Measurements from ENCODE around the gene THSD4.
"Not testable (repeated sequence)": the region's sequence is repeated elsewhere in the genome, so short reads cannot be mapped to it uniquely, and the experiment has no call there.

THSD4 gene

DNA sequence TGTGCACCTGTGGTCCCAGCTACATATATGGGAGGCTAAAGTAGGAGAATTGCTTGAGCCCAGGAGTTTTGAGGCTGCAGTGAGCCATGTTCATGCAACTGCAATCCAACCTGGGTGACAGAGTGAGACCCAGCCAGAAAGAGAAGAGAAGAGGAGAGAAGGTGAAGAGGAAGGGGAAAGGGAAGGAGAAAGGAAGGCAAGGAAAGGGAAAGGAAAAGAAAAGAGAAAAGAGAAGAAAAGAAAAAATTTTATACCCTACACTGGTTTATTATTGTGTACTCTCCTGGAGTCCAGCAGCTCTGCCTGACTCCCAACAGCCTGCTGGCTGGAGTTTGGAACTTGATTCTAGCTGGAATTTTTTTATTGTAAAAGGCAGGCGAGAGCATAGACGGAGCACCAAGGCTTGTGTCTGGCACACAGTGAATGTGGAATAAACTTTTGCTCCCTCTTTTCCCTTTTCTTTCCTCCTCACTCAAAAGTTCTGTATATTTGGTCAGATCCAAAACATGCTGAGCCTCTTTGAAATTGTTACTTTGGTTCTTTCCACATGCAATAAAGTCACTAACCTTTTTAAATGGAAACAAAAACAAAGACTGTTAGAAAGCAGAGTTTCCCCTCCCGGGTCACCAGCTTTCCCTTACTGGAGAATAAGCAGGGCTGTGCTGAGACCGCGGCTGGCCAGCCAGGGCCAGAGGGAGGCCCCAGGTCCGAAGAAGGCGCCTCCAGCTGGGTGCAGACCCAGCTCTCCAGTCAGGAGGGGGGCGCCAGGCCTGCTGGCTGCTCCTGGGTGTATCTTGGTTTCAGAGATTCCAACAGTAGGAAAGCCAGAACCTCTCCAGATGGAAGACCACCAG is 9.9 kb downstream of the THSD4 start:
- no peak for DNase-seq (ENCODE audit: low read depth)

DNA sequence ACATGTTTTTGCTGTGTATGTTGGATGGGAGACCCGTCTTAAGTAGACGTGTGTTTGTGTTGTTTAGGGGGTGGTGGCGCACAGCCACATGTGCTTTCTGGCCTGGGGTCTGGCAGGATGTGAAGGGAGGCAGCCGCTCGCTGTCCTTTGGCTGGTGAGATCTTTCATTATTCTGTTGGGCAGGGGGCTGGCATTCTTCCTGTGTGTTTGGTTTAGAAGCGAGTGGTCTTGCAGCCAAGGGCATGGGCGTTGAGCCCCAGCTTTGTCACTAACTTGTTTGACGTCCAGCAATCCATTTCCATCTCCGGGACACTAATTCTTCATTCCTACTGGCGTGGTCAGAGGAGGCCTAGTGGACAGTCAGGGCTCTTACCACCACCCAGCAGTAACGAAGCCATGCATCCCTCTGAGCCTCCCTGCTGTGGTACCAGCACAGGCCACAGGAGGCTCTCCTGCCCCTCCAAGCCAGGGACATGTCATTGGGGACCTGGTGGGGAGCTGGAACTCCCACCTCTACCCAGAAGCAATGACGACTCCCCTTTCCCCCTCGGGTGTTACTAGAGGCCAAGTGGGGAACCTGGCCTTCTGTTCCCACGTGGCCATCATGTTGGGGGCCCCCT is 10.7 kb downstream of the THSD4 start:
- DNase-seq (ENCODE audit: low read depth) = no peak

DNA sequence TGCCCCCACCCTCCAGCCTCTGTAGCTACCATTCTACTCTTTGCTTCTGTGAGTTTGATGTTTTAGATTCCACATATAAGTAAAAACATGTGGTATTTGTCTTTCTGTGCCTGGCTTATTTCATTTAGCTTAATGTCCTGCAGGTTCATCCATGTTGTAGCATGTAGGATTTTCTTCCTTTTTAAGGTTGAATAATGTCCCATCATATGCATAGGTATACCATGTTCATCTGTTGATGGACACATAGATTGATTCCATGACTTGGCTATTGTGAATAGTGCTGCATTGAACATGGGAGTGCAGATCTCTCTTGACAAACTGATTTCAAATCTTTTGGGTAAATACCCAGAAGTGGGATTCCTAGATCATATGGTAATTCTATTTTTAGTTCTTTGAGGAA is 11.8 kb downstream of the THSD4 start:
- DNase-seq (ENCODE audit: low read depth) = no peak

DNA sequence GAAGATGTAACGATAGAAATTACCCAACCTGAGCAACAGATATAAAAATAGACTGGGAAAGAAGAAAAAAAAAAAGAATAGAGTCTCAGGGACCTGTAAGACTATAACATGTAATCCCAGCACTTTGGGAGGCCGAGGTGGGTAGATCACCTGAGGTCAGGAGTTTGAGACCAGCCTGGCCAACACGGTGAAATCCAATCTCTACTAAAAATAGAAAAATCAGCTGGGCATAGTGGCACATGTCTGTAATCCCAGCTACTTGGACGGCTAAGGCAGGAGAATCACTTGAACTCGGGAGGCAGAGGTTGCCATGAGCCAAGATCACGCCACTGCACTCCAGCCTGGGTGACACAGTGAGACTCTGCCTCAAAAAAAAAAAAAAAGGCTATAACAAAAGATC is 12.9 kb downstream of the THSD4 start:
- not testable (repeated sequence) for DNase-seq (ENCODE audit: low read depth)

DNA sequence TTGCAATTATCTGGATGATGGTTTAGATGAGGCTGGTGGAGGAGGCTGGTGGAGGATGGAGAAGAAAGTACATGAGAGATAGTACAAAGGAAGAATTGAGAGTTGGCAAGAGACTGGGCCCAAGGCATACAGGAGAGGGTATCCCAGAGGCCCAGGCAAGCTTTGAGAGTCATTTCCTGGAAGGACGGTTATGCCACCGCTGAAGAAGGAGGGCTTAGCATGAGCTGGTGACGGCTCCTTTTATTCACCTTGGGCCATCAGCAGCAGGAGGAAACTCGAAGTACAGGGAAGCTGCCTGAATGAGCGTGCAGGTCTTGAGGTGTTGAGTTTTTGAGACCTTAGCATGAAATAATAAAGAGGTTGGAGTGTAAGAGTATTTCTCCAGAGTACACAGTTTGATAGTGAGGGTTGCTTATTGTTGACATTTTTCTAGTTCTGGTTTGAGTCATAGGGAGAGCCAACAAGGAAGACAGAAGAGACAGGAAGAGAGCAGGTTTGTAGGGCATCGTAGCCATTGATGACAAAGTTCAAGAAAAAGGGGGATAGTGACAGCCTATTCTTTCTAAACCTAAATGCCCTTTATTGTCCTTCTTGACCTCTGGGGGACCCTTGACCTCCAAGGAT is 13.8 kb downstream of the THSD4 start:
- no peak for DNase-seq (ENCODE audit: low read depth)

DNA sequence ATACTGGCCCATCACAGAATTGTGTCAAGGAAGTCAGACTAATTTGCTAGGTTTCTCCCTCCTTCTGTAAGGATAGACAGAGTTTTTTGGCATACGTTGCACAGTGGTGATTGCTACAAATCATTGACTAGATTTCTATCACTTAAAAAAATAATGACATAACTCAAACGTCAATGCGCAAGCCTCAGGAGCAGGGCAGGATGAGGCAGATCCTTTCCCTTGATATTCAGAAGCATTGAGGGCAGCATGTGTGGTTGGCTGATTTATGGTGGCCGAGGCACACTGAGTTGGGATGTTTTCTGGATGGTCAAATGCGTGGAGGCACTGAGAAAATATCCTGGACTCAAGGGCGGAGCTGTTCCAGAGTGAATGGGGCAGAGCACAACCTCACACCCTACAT is 14.4 kb downstream of the THSD4 start:
- DNase-seq (ENCODE audit: low read depth) = no peak

DNA sequence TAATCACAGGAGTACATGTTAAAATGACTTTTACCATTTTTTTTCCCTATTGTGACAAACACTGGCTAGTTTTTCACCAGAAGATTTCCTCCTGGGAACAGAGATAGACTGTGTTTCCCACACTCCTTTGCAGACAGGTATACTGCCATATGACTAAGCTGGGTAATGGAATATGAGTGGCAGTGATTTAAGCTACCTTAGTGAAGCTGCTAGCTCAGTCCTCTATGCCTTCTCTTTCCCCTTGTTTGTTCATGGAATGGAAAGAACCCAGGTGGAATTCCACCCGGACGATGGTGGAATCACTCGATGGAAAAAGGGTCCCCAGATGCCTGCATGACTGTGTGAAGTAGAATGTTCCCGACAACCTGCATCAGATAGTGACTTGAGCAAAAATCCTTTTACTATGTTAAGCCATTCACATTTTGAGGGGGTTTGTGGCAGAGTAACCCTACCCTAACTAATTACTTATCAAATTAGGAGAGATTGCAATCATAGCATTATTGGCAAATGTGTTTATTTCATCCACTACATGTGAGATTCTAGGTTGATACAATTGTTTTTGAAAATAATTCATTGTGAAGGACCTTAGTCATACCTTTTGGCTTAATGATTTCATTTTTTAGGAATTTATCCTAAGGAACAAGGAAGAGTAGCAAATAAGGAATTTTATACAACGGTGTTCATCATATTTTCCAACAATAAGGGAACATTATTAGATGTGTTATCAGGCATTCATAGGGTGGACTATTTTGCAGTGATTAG is 16.5 kb downstream of the THSD4 start:
- no peak for DNase-seq (ENCODE audit: low read depth)

DNA sequence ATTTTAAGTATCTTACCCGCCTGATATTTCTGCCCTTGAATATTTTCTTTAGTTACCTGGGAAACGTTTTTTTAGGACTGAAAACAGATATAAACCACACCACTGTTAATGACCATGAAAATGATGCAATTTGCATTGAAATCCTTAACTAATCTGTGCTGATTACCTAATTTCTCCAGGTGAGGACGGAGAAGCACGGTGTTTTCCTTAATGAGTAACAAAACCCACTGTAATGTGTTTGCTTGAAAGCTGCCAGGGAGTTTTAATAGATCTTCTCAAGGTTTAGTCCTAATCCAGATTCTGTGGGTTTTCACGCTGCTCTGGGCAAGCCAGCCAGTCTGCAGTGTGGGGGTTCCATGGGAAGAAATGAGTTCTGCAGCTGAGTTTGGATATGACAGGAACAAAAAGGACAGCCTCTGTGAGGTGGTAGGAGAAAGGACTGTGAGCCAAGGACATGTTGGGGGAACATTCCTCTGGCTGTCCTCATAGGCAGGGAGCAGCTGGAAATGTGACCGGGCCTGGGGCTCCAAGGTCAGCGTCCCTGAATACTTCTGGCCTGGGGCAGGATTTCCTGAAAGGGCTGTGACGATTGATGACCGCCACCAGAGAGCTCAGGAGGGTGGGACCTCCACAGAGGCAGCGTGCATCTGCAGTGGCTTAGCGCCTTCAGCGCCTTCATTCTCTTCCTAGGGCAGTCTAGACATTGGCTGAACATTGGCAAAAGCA is 18.6 kb downstream of the THSD4 start:
- DNase-seq (ENCODE audit: low read depth) = no peak

DNA sequence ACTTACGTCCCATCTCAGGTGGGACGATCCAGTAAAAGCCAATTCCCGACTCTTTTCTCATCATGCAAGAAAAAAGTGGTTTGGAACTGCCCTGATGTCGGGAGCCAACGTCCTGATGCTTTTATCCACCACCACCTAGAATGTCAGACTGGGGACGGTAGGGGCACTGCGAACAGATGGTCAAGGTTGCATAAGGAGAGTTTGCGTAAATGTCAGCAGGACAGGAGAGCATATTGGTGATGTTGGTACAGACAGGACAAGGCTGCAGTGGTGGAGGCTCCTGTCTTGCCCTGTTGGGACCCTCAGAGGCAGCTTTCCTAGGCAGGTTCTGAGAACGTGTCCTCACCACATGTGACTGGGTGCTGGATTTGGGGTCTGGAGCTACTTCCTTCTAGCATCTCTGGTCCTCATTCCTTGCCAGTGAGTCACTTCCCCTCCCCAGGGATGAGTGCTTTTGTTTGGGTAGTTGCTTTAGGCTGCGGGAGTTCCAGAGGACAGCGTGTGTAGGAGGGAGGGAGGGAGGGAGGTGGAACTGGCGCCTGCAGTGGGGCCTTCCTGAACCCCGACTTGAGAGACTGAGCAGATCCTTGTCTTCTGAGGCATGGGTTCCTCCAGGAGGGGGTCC is 21.0 kb downstream of the THSD4 start:
- DNase-seq (ENCODE audit: low read depth) = peak; percentile 93

DNA sequence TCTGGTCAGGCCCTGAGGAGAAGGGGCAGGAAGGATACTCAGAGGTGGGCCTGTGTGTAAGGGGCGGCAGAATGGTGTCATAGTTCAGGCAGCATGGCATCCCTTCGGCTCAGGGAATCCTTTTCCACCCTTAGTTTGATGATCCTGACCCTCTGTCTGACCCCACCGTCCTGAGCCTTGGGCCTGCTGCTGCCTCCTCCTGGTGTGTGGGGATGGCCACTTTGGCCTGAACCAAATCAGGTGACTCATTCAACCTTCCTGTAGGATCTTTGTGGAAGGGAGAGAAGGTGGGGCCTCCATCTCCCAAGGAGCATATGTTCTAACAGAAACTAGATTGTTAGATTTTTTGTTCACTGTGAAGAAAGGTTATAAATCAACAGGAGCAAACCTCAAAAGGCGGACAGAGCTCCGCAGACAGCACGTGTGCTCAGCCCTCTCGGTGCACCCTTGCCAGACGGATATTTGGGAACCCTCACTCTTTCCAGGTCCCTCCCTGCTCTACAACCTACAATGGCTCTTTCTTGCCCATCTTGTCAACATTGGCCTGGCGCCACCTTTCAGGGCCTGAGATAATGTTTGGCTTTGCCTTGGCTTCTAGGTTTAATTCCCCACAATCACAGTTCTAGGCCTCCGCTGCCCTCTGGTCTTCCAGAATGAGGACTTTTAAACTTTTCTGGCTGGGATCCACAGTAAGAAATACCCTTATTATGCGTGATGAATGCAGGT is 21.7 kb downstream of the THSD4 start:
- no peak for DNase-seq (ENCODE audit: low read depth)

DNA sequence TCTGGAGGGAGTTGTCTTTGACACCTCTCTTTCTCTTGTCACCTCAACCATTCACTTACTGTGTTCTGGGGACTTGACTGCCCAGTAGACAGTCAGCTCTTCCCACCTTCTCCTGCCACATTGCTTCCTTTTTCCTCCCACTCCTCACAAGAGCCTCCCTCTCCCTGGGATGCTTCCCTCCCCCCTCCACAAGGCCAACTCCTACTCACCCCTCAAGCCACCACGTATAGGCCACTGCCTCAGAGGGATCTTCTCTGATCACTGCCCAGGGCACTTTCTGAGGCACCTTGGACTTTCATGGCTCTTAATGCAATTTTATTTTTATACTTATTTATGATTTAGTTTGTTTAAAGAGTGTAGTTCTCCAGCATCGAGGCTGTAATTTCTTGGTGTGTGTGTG is 23.2 kb downstream of the THSD4 start:
- no peak for DNase-seq (ENCODE audit: low read depth)

DNA sequence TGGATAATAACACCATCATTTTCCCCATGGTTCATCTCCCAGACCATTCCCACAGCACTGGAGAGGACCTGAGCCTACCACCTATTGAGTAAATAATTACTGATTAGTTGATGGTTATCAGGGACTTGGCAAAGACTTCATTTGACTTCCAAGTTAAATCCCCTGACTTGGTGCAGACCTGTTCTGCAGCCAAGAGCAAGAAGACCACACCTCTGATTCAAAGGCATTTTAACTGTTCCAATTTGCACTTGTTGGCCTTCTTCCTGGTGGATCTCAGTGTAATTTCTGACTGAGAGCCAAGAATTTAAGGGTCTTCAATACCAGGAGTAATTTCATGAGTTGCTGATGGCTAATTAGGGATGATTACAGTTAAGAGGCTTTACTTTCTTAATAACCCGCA is 24.0 kb downstream of the THSD4 start:
- no peak for DNase-seq (ENCODE audit: low read depth)

DNA sequence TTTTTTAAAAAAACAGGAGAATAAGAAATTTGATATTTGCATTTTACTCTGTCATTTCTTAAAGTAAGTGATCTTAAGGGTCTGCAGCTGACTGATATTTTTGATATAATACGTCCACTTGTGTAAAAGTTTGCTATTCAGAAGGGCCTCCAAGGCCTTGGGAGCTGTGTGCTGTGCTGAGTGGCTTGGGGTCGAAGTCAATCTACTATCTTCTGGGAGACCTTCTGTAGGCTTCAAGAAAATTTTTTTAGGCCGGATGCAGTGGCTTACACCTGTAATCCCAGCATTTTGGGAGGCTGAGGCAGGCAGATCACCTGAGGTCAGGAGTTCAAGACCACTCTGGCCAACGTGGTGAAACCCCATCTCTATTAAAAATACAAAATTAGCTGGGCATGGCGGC is 26.3 kb downstream of the THSD4 start:
- no peak for DNase-seq (ENCODE audit: low read depth)

DNA sequence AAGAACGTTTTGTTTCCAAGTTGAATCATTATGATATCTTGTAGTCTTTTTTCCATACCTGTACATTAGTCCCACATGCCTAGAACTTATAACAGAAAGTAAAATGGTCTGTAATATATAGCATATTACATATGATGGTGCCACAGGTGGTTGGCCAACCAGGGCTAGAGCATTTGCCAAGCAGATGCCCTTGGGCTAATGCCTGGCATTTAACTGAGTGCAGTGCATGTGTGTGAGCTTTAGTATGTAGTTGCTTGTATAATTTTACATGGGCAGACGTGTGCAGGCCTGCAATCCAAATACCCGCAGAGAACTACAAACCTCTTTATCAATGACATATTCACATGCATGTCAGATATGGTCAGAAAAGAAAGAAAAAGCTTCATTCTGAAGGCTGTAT is 27.5 kb downstream of the THSD4 start:
- no peak for DNase-seq (ENCODE audit: low read depth)

DNA sequence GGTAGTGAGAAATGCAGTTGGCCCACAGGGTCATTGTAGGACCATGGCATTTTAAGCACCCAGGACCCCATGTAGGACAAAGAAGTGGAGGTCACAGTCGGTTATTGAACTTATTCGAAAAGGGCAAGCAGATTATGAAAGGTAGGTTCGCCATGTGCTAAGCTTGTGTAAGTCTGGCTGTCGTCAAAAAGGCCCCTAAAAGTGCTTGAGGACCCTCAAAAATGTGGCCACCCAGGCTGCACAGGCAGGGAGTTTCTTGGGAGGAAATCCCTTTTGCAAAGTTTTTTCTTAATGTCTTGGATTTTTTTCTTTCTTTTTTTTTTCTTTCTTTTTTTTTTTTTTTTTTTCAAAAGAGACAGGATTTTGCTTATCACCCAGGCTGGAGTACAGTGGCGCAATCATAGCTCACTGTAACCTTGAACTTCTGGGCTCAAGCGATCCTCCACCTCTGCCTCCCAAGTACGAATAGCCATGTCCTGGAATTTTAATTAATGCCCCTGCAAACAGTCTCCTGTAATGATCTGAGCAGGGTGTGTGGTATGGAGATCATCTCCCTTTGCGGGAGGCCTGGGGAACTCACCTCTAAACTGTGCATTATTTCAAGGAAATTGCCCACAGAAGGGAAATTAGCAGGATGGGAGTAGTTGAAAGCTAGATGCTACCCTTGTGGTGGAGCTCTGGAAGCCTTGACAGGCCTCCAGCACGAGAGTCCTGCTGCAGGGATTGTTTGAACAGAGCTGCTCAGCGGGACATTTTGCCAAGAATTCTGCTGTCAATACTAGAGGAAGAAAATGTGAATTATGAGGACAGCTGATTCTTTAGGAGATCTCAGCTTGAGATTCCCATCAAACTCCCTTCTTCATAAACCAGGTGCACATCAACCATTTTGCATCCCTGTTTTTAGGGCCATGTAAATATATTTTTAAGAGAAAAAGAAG is 28.4 kb downstream of the THSD4 start:
- DNase-seq (ENCODE audit: low read depth) = no peak

DNA sequence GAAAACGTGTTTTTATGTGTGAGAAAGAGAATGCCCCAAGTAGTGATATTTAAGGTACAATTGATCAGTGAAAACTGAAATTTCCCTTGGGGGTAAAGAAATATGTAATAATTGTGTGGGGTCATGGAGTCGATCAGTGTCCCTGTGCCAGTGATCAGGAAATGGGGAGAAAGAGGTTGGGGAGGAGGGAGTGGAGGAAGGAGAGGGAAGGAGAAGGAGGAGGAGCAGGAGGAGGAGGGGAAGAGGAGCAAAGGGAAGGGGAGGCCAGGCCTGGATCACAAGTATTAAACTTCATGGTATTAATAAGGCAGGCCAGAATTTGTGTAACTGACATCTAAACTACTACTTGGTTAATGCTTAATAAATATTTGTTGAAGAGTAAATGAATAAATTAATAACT is 30.4 kb downstream of the THSD4 start:
- no peak for DNase-seq (ENCODE audit: low read depth)

DNA sequence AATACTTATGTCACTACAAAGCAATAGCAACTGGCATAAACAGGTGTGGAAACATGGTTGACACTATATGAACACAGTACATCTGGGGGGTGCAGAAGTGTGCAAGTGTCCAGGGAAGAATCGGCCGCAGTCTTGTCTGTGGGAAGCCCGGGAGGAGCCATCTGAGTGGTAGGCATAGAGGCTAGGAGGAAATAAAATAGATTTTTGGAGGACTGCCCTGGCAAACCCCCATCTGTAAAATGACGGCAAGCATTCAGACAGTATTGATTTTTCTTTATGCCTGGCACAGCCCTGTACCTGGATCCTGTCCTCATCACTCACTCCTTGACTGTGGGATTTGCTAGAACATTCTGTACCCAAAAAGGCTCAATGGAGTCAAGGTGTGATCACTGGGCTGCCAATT is 31.3 kb downstream of the THSD4 start:
- DNase-seq (ENCODE audit: low read depth) = no peak

DNA sequence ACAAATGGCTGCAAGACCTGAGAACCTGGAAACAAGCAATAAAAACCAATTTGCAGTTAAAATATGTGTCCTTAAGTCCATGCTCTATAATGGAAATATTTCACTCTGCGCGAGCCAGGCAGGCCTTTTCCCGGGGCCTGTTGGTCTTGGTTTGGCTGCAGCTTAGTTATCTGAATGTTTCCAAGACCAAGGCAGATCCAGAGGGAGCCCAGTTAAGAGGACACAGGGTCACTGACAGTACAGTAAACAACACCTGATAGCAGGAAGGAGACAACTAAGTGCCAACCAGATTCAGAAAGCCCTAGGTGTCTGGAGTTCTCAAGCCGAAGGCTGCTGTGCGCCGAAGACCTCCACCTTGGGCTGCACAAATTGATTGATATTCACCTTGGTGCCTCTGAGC is 32.8 kb downstream of the THSD4 start:
- DNase-seq (ENCODE audit: low read depth) = no peak

DNA sequence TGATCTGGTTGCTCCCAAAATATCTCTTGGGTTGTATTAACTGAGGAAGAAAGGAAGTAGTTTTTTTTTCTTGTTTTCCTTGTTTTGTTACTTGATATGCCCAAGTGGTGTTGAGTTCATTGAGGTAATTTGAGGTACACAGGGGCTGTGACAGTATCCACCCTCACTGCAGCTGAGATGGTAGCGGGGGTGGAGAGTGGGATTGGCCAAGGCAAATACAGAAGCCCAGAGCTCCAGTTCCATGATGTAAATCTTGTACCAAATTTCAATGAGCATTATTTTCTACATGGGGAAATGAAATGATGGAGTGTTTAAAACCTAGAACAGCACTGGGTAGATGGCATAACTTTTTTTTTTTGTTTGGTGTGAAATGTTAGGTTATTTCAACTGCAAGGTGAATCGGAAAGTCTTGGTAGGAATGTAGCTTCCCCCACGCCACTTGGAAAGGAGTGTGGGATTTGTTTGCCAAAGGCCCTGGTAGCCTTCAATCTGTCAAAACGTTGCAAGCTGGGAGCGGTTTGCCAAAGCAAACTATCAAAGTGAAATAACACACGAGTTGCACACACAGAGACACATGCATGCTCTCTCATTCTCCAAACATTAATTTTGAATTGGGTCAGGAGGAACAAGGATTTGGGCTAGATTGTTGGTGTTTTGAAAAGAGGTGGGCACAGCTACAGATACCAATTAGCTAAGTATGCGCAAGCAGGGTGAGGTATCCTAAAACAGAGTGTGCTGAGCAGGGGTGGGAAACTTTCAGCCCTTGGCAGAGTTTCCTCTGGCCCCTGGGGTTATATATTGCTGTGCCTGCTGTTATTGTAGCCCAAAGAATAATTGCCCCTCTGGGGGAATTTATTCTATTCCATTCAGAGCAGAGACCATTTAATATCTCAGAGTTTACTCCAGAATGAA is 34.6 kb downstream of the THSD4 start:
- no peak for DNase-seq (ENCODE audit: low read depth)

Measured in HS-5 (cell line).